ENCODE data around the gene CABP5.

The CABP5 gene

GRCh38 chr19:48000846-48001245, 43.0 kb downstream of the CABP5 start:
- no peak for TF ChIP-seq CTCF (IDR thresholded peaks at IDR 0.05; ENCODE audit: insufficient read depth, missing control alignments)
- FAIRE-seq (no peak), DNase-seq (ENCODE audit: insufficient read length, low spot score) (no peak)

GRCh38 chr19:47998800-47999199, 45.1 kb downstream of the CABP5 start:
- no peak for TF ChIP-seq CTCF (IDR thresholded peaks at IDR 0.05; ENCODE audit: insufficient read depth, missing control alignments)
- no peak for FAIRE-seq
- DNase-seq (ENCODE audit: insufficient read length, low spot score) = no peak

- no peak for TF ChIP-seq CTCF (IDR thresholded peaks at IDR 0.05; ENCODE audit: insufficient read depth, missing control alignments)
- DNase-seq (ENCODE audit: insufficient read length, low spot score) (no peak), FAIRE-seq (no peak)
These were observed 47.6 kb downstream of the CABP5 start for GRCh38 chr19:47996230-47996727.

- TF ChIP-seq CTCF (IDR thresholded peaks at IDR 0.05; ENCODE audit: insufficient read depth, missing control alignments) = no peak
- FAIRE-seq (no peak), DNase-seq (ENCODE audit: insufficient read length, low spot score) (no peak)
These were observed 49.6 kb downstream of the CABP5 start, which contains the start of gene ELSPBP1 for GRCh38 chr19:47994209-47994802. TSS of gene ELSPBP1 (plus strand) at chr19:47994632. CDS start at chr19:48008668, 14,036 bp downstream.

GRCh38 chr19:47992070-47992469, 51.8 kb downstream of the CABP5 start, which contains the start of gene BSPH1:
TSS of gene BSPH1 (minus strand) at chr19:47992170. CDS start at chr19:47992081, 89 bp downstream.
- TF ChIP-seq CTCF (IDR thresholded peaks at IDR 0.05; ENCODE audit: insufficient read depth, missing control alignments) = no peak
- no peak for FAIRE-seq
- DNase-seq (ENCODE audit: insufficient read length, low spot score) = no peak

GRCh38 chr19:47991191-47991808, 52.6 kb downstream of the CABP5 start:
- DNase-seq (ENCODE audit: insufficient read length, low spot score) (no peak), FAIRE-seq (no peak)
- no peak for TF ChIP-seq CTCF (IDR thresholded peaks at IDR 0.05; ENCODE audit: insufficient read depth, missing control alignments)
